AG04450 (cell line): ENCODE data around the gene VPS9D1. TPM values are rescaled to one million over a fixed set of nuclear protein-coding genes. Genes with fewer than 3 reads are reported as not detected.

Source experiments
- CTCF ChIA-PET: fragments of 300-600, 350-600 bp; formaldehyde crosslinking; extraction: SDS; loops from one replicate; lab custom pipeline; 2022; ENCODE audit warnings: antibody characterized with exemption, inconsistent platforms; lab: Charles Lee
- POLR2A ChIA-PET: fragments of 350-600 bp; formaldehyde crosslinking; extraction: SDS; loops from one replicate; lab custom pipeline; 2021; ENCODE audit warnings: antibody characterized with exemption, inconsistent platforms; lab: Yijun Ruan, JAX
- DNase-seq: peaks from one replicate; pipeline ENCODE4 v3.0.0-alpha.2; 2011; ENCODE audit warnings: low read depth, low spot score
- H3K27ac ChIP-seq: one replicate; pipeline ENCODE4 v1.5.1; 2012; ENCODE audit warnings: low read depth, low read length, control low read depth
- H3K27me3 ChIP-seq: one replicate; pipeline ENCODE4 v1.6.0; 2012; ENCODE audit warnings: low read length; ENCODE audit not compliant: control insufficient read depth, insufficient read depth
- H3K4me3 ChIP-seq: 2 replicates; pipeline ENCODE4 v1.5.1; 2011; ENCODE audit warnings: mild to moderate bottlenecking, low read depth, low read length, control low read depth
- H3K9me3 ChIP-seq: 2 replicates; pipeline ENCODE4 v1.5.1; 2012; ENCODE audit warnings: low read length; ENCODE audit not compliant: control insufficient read depth, insufficient read depth
- polyA plus RNA-seq: library from polyadenylated mRNA; depleted of rRNA; stranded (reverse); fragments of >200 nt; gene quantifications from 2 replicates; pipeline ENCODE4 v1.2.3, GENCODE V29; 2011
- TF ChIP-seq, protein P1 (sequence below): IDR thresholded peaks from 2 replicates; pipeline ENCODE4 v1.5.1; 2011; ENCODE audit warnings: low read depth, low read length, control low read depth, inconsistent platforms

VPS9D1 gene
- polyA plus RNA-seq, 1 experiment: 8.6 TPM

- ChIA-PET POLR2A (no interaction called here), CTCF (no interaction called here)
- TF ChIP-seq, protein P1, sequence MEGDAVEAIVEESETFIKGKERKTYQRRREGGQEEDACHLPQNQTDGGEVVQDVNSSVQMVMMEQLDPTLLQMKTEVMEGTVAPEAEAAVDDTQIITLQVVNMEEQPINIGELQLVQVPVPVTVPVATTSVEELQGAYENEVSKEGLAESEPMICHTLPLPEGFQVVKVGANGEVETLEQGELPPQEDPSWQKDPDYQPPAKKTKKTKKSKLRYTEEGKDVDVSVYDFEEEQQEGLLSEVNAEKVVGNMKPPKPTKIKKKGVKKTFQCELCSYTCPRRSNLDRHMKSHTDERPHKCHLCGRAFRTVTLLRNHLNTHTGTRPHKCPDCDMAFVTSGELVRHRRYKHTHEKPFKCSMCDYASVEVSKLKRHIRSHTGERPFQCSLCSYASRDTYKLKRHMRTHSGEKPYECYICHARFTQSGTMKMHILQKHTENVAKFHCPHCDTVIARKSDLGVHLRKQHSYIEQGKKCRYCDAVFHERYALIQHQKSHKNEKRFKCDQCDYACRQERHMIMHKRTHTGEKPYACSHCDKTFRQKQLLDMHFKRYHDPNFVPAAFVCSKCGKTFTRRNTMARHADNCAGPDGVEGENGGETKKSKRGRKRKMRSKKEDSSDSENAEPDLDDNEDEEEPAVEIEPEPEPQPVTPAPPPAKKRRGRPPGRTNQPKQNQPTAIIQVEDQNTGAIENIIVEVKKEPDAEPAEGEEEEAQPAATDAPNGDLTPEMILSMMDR: no peak
- no peaks in the 10 kb centered on the region; the same call in 1 of the 2 replicates for H3K9me3 ChIP-seq
- no peak overlapping the region for H3K27ac ChIP-seq
- H3K27me3 ChIP-seq: no peaks in the 10 kb centered on the region
- no peak for DNase-seq
- H3K4me3 ChIP-seq: no peak overlapping the region
Observed at GRCh38 chr16:89733792-89734191, 13.1 kb upstream of the VPS9D1 start.

DNA sequence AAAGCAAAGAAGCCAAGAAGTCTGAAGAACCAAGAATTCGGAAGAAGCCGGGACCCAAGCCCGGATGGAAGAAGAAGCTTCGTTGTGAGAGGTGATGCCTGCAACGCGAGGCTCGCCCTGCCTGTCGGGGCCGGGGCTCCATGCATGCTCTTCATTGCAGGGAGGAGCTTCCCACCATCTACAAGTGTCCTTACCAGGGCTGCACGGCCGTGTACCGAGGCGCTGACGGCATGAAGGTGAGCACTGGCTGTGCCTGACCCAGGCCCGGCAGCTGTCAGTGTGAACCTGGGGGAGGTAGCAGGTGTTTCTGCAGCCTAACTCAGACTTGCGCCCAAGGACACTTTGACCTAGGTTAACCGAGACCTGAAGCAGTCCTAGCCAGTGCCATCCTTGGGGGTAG lies 12.6 kb upstream of the VPS9D1 start:
- no peak for DNase-seq
- ChIA-PET CTCF (no interaction called here), POLR2A (no interaction called here)
- Histone ChIP-seq H3K4me3 (no peak overlapping the region), H3K27ac (no peak overlapping the region), H3K9me3 (no peaks in the 10 kb centered on the region; the same call in 1 of the 2 replicates), H3K27me3 (no peaks in the 10 kb centered on the region)
- TF ChIP-seq, protein P1: no peak

- Histone ChIP-seq H3K4me3 (no peak overlapping the region), H3K9me3 (no peaks in the 10 kb centered on the region; the same call in 1 of the 2 replicates), H3K27me3 (no peaks in the 10 kb centered on the region), H3K27ac (no peak overlapping the region)
- CTCF ChIA-PET: interaction anchor here (1.5 kb wide), 1 partner anchor 128 kb away, joined by 3 read pairs; no protein-coding TSS in a partner anchor
- no peak for DNase-seq
- POLR2A ChIA-PET: no interaction called here
- TF ChIP-seq, protein P1: no peak
Observed at GRCh38 chr16:89732918-89733242, 12.2 kb upstream of the VPS9D1 start.

- H3K27me3 ChIP-seq: no peaks in the 10 kb centered on the region
- ChIA-PET POLR2A (no interaction called here), CTCF (interaction anchor here (1.5 kb wide), 1 partner anchor 129 kb away, joined by 3 read pairs; no protein-coding TSS in a partner anchor)
- DNase-seq: no peak
- H3K9me3 ChIP-seq: no peaks in the 10 kb centered on the region; the same call in 1 of the 2 replicates
- H3K27ac ChIP-seq: no peak overlapping the region
- TF ChIP-seq, protein P1: no peak
- H3K4me3 ChIP-seq: no peak overlapping the region
Observed at GRCh38 chr16:89732142-89732917, 11.6 kb upstream of the VPS9D1 start.

DNA sequence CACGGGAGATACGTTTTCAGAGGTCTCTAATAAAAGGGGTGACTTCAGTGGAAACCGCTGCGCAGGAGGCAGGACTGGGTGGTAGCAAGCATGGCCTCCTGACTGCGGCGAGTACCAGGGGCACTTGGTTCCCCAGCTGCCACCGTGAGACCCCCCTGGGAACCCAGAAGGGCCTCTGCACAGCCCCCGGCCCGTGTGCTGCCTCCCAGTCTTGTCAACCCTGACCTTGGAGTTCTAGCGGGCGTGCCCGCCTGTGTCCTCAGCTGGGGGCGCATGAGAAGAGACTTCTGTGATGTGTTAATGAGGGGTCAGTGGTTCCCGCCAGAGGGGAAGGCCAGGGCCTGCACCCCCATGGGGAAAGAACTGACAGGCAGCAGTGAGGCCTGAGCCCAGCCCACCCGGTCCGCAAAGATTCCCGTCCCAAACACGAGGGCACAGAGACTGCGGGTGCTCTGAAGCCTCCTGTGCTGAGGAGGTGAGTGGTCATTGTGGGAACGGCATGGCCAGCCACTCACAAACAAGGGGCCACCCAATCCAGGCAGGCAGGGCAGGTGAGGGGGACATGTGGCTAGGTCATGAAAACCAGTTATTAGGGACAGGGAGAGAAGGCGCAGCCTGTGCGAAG lies 10.0 kb upstream of the VPS9D1 start:
- H3K27ac ChIP-seq: no peak overlapping the region
- no peaks in the 10 kb centered on the region; the same call in 1 of the 2 replicates for H3K9me3 ChIP-seq
- DNase-seq: no peak
- H3K27me3 ChIP-seq: no peaks in the 10 kb centered on the region
- TF ChIP-seq, protein P1: no peak
- H3K4me3 ChIP-seq: no peak overlapping the region
- ChIA-PET POLR2A (no interaction called here), CTCF (no interaction called here)
